Esophagus squamous epithelium (tissue), 4 donors: ENCODE results near the gene LTN1.

Experiments used
- CTCF ChIP-seq, 6 experiments: fragments of 450-650 bp in 4 of 6; fragments of 200-600 bp in 2 of 6; sonication (generic) in 2 of 6; IDR thresholded peaks; one replicate each; pipeline ENCODE4 v1.5.1; 2016 to 2019; ENCODE audit warnings: antibody characterized with exemption in 6 of 6, mild to moderate bottlenecking in 4 of 6, moderate library complexity in 4 of 6
- POLR2A ChIP-seq, 4 donors: fragments of 450-650 bp; IDR thresholded peaks; one replicate each; pipeline ENCODE4 v1.6.1; 2017; ENCODE audit warnings: antibody characterized with exemption in 4 of 4, mild to moderate bottlenecking in 4 of 4, moderate library complexity in 3 of 4

GRCh38 chr21:29017639-29018237 lies 25.1 kb upstream of the LTN1 start:
- no peak for TF ChIP-seq POLR2A (IDR thresholded peaks at IDR 0.05)
- TF ChIP-seq CTCF (IDR thresholded peaks at IDR 0.05) = no peak
